Left ventricle myocardium superior (tissue), 1 donor: ENCODE measurements around the gene TMEM175. TPM values are rescaled to one million over a fixed set of nuclear protein-coding genes. Genes with fewer than 3 reads are reported as not detected.

Experiments
- ATAC-seq: fragments of 200-7000 bp; cut with Tn5 transposase; one replicate; pipeline ENCODE4 v1.9.1; 2020; ENCODE audit warnings: mild to moderate bottlenecking, moderate library complexity
- DNase-seq: peaks from one replicate; pipeline ENCODE4 v3.0.0-alpha.2; 2020
- intact Hi-C: fragments of 100-400 bp; cut with micrococcal nuclease; formaldehyde crosslinking; loops from one replicate; pipeline ENCODE4 v1.11.0; 2022
- long read RNA-seq: library from polyadenylated mRNA; unstranded; transcript quantifications from one replicate; pipeline ENCODE4 v2.0.0, GENCODE V29; 2021
- total RNA-seq: library from RNA; stranded (reverse); fragmentation: NEBNext Ultra II Directional; extraction: Animal tissue kit (Norgen Biotek cat#: 25700); gene quantifications from one replicate; pipeline ENCODE4 v1.2.1, GENCODE V29; 2021
- donor health status: DM: no; HTN: yes; CAD: no; lungs with severe emphysema.

Gene TMEM175, protein sequence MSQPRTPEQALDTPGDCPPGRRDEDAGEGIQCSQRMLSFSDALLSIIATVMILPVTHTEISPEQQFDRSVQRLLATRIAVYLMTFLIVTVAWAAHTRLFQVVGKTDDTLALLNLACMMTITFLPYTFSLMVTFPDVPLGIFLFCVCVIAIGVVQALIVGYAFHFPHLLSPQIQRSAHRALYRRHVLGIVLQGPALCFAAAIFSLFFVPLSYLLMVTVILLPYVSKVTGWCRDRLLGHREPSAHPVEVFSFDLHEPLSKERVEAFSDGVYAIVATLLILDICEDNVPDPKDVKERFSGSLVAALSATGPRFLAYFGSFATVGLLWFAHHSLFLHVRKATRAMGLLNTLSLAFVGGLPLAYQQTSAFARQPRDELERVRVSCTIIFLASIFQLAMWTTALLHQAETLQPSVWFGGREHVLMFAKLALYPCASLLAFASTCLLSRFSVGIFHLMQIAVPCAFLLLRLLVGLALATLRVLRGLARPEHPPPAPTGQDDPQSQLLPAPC
- total RNA-seq, result 19.8 TPM
- long read RNA-seq, transcript TMEM175-201 (11 exons, 1,860 nt), result major isoform, 6 of 28 reads
- long read RNA-seq, transcript TMEM175-212 (9 exons, 1,399 nt), result minor isoform, 5 of 28 reads
- long read RNA-seq, partial matches to known transcripts, result 3 of 28 reads
- long read RNA-seq, other reads (novel, unspliced or antisense), result 9 of 28 reads

DNA sequence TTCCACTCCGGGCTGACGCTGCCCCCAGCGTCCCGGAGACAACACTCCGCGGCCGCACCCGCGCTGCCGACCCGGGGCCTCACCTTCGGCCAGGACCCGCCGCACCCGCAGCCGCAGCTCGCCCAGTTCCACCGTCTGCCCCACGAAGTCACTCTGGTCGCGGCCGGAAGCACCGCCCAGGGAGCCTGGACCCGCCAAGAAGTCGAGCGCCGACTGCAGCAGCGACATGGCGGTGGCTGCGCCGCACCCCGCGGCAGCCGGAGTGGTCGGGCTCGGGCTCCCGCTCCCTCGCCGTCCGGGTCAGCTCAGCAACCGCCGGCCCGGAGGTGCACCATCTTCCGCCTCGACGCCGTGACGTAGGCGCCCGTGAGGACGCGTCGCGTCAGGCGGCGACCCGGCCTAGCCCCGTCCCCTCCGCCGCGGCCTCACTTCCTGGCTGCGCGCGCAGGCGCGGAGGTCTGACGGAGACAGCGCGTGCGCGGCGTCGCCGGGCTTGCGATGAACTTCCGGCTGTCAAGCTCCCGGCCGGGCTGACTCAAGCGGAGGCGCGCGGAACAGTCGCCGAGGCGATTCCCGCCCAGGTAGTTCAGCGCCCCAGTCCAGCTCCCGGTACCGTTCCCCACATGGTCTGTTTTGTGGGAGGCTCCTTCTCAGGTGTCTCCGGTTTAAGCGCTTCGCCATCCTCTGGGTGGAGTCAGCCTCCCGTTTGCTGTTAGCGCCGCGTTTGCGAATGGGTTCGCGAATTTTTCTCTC lies at the start of gene TMEM175, which contains the start of gene GAK:
Gene TMEM175 (plus strand): TSS at position 501 of the 753 bp plus-strand sequence. CDS start 15,280 bp downstream, outside the sequence.
Gene GAK (minus strand): TSS at position 357 of the 753 bp plus-strand sequence. CDS start 129 bp downstream, at position 228.
- DNase-seq (peak; percentile 99), ATAC-seq (peak; percentile 99)
- intact Hi-C loops, result no loop called here

DNA sequence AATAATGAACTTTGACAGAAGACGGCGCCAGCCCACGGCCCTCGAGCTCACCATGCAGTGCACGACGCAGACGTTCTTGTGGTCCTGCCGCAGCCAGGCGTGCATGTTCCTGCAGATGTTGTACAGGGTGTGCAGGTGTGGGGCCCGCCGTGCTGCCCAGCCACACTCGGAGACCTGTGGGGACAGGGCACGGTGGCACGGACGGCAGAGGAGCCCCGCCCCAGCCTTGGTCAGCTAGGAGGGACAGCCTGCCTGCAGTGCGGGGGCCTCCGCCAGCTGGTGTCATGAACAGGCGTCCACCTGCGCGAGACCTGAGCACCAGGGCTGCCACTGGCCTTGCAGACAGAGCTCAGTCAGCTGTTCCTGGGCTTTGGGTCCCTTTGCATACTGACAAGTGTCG lies 49.6 kb upstream of the TMEM175 start:
- DNase-seq (no peak), ATAC-seq (no peak)
- intact Hi-C loops, result no loop called here

DNA sequence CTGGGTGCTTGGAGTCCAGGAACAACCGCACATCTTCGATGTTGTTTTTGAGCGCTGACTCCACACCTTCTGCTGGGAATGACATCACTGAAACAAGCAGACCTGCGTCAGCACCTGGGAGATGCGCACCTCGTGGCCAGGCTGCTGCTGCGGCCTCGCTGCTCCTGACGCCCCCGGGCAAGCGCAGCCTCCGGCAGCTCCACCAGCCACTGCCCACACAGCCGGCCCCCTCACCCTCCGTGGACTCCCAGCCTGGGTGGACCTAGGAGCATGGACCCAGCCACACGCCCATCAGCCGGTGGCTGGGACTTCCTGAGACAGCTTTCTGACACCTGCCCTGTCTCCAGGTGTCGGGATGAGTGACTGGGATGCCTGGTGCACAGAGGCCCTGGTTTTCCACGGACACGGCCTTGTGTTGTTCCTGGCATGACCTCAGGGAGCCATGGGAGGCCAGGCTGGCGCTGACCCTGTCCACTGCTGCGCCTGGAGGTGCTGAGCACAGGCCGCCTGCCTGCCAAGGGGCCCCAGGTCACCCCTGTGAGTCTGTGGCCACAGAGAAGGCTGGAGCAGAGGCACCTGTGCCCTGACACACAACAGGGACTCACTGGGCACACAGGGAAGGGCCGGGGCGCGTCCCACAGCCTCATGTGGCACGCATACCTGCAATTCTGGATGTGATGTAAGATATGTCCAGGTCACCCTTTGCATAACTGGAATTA lies 48.7 kb upstream of the TMEM175 start:
- ATAC-seq, result no peak
- DNase-seq, result no peak
- intact Hi-C loops, result no loop called here

DNA sequence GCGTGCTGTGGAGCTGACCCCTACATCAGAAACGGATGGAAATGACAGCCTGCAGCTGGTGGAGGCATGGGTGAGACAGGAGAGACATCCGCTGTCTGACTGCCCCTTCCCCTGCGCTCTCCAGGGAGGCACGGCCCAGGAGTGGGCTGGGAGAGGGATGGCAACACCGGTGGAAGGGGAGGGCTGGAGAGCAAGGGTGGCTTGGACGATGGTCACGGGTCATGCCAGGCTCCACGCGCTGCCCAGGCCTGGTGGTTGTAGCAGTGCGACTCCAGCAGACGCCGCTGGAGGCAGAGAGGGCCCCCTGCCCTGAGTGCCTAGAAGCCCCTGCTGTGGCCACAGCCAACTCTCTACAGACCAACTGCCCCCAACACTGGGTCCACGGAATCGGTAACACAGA lies 48.0 kb upstream of the TMEM175 start:
- no peak for ATAC-seq
- no peak for DNase-seq
- intact Hi-C loops, result no loop called here

DNA sequence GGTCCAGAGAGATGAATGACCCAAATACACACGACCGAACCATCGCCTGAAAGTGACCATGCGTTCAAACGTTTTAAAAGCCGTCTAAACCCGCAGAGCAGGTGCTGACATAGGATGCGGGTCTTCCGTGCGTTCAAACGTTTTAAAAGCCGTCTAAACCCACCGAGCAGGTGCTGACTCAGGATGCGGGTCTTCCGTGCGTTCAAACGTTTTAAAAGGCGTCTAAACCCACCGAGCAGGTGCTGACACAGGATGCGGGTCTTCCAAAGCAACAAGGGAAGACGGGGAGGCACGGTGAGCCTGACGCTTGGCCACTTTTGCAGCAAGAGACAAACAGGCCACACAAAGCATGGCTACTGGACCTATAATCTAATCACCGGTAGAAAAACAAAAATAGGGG lies 47.4 kb upstream of the TMEM175 start:
- DNase-seq (no peak), ATAC-seq (no peak)
- intact Hi-C loops, result no loop called here

DNA sequence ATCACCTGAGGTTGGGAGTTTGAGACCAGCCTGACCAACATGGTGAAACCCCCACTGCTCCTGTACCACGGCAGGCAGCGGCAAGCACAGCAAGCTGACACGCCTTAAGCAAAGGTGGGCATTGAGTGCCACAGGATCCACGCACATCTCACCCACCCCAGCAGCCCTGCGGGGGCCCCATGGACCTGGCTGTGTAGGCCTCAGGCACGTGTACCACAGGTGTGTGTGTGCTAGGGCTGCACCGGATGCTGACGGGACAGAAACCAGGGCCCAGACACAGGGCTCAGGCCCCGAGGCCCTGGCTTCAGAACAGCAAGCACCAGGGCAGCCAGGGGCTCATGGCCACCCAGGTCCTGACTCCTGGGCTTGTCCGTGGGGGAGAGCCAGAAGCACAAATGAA lies 46.9 kb upstream of the TMEM175 start:
- DNase-seq, result no peak
- intact Hi-C loops, result no loop called here
- ATAC-seq, result no peak

DNA sequence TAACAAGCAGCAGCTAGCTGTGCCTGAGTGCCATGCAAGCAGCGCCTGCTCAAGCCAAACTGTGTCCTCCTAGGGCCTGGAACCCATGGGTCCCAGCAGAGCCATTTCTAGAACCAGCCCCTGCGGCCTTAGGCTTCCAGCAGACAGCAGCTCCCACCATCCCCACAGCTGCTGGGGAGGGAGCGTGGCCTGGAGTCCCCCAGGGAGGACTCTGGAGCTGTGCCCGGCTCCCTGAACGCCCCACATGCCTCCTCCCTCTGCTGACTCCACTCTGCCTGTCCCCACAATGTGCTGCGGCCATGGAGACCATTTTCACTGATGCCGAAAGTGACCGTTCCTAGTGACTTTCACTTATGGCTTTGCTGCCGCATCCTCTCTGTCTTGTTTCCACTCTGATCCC lies 46.0 kb upstream of the TMEM175 start:
- DNase-seq (peak; percentile 46), ATAC-seq (peak; percentile 58)
- intact Hi-C loops, result no loop called here

DNA sequence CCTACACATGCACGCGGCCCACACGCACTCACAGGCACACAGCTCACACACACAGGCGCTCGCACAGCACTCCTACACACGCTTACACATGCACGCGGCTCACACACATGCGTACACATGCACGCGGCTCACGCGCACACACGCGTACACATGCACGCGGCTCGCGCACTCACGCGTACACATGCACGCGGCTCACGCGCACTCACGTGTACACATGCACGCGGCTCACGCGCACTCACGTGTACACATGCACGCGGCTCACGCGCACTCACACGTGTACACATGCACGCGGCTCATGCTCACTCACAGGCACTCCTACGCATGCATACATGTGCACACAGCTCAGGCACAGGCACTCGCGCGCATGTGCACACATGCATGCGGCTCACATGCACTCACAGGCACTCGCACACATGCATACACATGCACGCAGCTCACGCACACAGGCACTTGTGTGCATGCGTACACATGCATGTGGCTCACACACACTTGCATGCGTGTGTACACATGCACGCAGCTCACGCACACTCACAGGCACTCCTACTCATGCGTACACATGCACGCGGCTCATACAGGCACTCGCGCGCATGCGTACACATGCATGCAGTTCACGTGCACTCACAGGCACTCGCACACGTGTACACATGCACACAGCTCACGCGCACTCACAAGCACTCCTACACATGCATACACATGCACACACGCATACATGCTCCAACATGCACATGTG lies 45.1 kb upstream of the TMEM175 start:
- intact Hi-C loops, result no loop called here
- no peak for DNase-seq
- no peak for ATAC-seq

DNA sequence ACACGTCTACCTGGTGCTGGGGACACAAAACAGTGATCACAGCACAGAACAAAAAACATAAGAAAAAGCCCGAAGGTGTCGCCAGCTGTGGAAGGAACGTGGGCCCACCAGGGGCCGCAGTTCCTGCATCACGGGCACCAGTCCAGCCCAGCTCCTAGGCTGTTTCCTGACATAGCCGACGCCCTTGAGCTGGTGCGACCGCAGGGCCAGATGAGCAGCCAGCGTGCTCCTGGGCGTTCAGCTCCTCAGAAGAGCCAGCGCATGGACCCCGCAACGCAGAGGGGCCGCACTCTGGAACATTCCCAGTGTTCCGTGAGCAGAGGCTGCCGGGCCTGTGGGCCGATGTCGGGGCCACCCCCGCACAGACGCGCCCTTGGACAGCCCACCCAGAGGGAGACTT lies 44.2 kb upstream of the TMEM175 start:
- ATAC-seq (no peak), DNase-seq (no peak)
- intact Hi-C loops, result no loop called here

DNA sequence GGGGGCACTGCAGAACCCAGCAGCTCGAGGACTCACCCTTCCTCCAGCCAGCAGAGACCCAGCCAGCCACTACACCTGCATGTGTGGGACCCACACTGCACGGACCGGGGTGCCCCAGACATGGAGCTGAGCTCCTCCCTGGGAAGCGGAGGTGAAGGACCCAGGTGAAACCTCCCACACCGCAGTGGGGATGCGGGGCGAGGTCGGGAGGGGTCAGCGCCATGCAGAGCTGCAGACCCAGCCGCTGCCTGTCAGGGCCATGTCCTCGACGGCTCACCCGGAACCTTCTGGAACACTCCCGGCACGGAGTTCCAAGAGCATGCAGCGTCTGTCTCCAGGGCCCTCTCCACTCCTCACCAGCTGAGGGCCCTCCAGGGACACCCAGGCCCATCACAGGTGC lies 42.7 kb upstream of the TMEM175 start:
- ATAC-seq (no peak), DNase-seq (no peak)
- intact Hi-C loops, result no loop called here

DNA sequence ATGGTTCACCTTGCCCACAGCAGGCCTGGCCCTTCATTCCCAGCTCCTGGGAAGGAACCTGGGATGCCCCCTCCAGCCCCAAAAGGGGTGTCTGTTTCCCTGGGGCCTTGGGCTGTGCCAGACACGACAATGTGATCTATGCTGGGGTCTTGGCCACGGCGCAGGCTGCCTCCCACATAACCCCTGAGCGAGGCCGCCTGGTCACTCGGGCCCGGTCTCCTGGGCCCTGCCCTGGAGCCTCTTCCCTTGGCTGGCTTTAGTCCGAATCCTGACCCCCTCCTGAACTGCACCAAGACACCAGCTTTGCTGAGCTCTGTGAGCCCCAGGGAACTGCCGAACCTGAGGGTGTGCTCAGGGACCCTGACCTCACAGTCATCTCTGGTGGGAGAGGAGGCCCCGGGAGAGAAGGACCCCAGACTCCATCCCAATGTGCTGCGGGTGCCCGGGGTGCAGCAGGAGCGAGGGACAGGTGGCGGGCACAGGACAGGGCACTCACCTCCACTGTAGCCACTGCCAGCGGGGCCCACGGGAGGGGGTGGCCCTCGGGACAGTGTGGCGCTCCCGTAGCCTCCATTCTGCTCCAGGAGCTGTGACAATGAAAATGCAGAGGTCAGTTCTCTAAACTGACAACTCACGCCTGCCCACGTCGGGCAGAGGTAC lies 42.1 kb upstream of the TMEM175 start:
- no peak for ATAC-seq
- no peak for DNase-seq
- intact Hi-C loops, result no loop called here

DNA sequence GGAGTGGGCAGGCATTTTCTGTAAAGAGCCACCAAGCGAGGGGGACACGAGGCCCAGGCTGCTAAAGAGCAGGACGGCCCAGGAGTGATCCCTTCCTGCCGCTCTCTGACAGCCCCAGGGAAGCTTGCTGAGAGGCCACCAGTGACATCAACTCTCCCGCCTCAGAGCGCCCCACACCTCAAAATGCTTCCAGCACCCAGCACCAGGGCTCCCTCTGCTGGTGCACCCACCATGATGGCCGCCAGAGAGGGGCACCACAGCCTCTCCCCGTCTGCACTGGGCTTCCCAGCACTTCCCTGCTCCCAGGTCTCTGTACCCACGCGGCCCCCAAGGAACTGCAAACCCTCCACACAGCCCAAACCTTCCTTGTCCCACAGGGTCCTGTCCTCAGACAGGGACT lies 40.5 kb upstream of the TMEM175 start:
- DNase-seq (no peak), ATAC-seq (no peak)
- intact Hi-C loops, result no loop called here

DNA sequence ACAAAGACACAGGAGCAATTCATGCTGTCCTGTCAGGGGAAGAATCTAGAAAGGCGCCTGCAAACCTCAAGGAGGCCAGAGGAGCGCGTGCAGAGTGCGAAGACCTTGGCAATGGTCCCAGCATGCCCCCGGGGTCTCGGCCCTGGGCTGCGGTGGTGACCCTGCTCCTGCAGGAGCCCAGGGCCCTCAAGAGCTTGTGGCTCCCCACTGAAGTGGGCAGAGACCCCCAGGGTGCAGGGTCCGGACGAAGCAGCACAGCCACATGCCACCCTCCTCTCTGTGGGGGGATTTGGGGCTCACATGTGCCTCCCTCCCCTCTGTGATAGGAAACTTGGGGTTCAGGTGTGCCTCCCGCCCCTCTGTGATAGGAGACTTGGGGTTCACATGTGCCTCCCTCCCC lies 39.5 kb upstream of the TMEM175 start:
- DNase-seq (no peak), ATAC-seq (no peak)
- intact Hi-C loops, result no loop called here

DNA sequence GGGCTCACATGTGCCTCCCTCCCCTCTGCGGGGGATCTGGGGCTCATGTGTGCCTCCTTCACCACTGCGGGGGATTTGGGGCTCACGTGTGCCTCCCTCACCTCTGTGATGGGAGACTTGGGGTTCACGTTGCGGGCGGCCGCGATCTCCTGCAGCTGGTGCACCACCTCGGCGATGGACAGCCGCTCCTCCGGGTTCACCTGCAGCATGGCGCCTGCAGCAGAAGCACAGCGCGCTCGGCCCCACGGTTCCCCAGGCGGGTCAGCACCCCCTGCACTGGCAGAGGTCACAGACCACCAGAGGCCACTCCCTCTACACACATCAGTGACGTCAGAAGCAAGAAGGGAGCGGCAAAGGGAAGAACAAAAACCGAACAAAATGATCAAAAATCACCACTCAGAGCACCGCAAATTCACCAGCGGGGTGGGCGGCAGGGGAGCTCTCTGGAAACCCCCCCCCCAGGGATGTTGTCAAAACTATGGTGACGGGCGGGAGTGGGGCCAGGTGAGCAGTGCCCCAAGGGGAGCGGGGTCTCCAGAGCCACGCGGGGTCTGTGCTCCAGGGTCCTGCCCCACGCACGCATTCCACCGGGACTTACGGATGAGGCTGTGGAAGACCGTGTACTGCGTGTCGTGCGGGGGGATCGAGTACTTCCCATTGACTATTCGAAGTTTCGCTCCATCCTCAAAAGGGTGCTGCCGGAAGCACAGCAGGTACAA lies 38.8 kb upstream of the TMEM175 start:
- no peak for DNase-seq
- ATAC-seq, result no peak
- intact Hi-C loops, result no loop called here

DNA sequence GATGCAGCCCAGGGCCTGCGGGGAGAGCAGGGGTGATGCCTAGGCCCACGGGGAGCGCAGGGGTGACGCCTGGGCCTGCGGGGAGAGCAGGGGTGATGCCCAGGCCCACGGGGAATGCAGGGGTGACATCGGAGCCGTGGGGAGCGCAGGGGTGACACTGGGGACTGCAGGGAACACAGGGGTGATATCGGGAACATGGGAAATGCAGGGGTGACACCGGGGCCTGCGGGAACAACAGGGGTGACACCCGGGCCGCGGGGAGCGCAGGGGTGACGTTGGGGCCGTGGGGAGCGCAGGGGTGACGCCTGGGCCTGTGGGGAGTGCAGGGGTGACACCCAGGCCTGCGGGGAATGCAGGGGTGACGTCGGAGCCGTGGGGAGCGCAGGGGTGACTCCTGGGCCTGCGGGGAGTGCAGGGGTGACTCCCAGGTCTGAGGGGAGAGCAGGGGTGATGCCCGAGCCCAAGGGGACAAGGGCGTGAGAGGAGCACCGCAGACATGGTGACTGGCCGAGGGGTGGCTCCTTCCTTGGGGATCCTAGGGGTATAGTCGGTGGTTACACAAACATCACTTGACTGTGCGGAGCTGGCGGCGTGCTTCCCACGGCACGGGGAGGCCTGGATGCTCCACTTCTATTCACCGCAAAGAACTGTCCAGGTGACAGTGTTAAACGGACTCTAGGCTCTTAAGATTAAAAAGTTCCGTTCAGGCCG lies 38.1 kb upstream of the TMEM175 start:
- ATAC-seq (no peak), DNase-seq (no peak)
- intact Hi-C loops, result no loop called here

DNA sequence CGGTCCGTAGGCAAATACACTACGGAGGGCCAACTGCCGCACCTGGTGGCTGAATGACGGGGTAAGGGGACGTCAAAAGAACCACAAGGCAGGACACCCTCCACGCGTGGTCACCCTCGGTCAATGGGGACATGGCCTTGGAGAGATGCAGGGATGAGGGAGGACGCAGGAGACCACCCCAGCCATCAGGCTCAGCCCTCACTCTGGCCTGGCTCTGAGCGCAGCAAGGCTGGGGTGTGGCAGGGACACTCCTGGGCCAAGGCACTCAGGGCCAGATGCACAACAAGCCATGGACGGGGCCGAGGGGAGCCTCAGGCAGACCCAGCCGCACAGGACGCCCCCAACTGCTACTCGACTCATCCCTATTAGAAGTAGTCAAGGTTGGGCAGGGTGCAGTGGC lies 36.7 kb upstream of the TMEM175 start:
- intact Hi-C loops, result no loop called here
- ATAC-seq (no peak), DNase-seq (no peak)

DNA sequence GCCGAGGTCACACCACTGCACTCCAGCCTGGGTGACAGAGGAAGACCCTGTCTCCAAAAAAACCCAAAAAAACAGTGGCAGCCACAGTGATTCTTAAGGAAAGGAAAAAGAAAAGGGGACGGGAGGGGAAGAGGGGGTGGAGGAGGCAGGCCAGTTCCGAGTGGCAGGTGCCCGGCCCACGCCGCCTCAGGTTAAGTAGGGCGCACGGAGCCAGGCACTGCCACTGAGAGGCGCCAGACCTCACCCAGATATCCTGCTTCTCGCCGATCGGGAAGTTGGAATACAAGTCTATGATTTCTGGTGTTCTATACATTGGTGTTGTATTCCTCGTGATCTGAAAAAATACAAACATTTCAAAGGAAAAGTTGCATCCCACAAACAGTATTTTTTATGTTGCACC lies 36.0 kb upstream of the TMEM175 start:
- intact Hi-C loops, result no loop called here
- no peak for DNase-seq
- ATAC-seq, result no peak
